Astrocyte of the spinal cord (primary cell): ENCODE results near the gene SUN1.

Experiments
- DNase-seq: peaks from one replicate; pipeline ENCODE4 v3.0.0; 2011; ENCODE audit warnings: low read depth, low spot score
- H3K4me3 ChIP-seq: 2 replicates; pipeline ENCODE4 v1.5.1; 2011; ENCODE audit warnings: low read depth, mild to moderate bottlenecking, low read length, moderate library complexity
- in situ Hi-C: cut with HindIII; loops from 2 replicates; pipeline ENCODE4 v1.10.0; 2017; ENCODE audit warnings: low sequenced_read_pairs
- TF ChIP-seq, protein P1 (sequence below): IDR thresholded peaks from 2 replicates; pipeline ENCODE4 v1.5.1; 2012; ENCODE audit warnings: low read depth, mild to moderate bottlenecking, low read length, inconsistent platforms

Gene SUN1

DNA sequence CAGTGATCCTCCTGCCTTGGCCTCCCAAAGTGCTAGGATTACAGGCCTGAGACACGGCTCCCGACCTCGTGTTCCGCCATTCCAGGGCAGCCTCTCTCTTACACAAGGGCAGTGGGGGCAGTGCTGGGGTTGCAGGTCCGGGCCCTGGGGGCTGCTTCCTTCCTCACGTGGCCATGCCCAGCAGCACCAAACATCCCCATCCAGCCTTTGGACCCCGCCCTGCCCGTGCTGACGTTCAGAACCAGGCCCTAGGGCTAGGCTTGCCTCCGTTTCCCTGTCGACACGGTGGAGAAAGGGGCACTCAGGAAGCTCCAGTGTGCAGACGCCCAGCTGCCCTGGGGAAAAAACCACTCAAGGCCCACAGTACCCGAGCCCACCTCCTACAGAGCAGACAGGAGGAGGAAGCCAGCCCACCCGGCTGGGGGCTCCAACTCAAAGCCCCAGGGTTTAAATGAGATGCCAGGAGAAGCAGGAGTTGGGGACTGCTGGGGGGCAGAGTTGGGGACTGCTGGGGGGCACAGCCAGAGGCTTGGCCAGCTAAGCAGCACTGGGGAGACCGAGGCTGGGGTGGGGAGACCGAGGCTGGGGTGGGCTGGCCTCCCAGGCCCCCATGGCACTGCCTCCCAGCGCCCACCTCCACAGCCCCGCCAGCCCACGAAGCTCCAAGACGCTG lies 86.3 kb downstream of the SUN1 start:
- in situ Hi-C loops, result no loop called here
- TF ChIP-seq, protein P1, sequence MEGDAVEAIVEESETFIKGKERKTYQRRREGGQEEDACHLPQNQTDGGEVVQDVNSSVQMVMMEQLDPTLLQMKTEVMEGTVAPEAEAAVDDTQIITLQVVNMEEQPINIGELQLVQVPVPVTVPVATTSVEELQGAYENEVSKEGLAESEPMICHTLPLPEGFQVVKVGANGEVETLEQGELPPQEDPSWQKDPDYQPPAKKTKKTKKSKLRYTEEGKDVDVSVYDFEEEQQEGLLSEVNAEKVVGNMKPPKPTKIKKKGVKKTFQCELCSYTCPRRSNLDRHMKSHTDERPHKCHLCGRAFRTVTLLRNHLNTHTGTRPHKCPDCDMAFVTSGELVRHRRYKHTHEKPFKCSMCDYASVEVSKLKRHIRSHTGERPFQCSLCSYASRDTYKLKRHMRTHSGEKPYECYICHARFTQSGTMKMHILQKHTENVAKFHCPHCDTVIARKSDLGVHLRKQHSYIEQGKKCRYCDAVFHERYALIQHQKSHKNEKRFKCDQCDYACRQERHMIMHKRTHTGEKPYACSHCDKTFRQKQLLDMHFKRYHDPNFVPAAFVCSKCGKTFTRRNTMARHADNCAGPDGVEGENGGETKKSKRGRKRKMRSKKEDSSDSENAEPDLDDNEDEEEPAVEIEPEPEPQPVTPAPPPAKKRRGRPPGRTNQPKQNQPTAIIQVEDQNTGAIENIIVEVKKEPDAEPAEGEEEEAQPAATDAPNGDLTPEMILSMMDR, result no peak
- no peak overlapping the region for H3K4me3 ChIP-seq
- no peak for DNase-seq

DNA sequence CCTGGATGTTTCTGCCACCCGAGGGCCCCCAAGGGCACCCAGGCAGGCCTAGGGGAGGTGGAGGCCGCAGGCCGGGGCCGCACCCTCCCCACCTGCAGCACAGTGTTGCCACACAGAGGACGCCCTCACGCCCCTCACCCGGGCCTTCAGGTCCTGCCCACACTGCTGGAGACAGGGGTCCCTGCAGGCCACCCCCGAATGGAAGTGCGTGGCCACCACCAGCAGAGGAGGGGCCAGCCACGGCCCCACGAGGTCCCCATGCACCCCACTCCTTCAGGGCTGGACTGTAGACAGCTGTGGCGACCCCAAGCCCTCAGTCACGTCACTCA lies 86.8 kb downstream of the SUN1 start:
- no peak overlapping the region for H3K4me3 ChIP-seq
- no peak for DNase-seq
- TF ChIP-seq, protein P1, result no peak
- in situ Hi-C loops, result no loop called here

DNA sequence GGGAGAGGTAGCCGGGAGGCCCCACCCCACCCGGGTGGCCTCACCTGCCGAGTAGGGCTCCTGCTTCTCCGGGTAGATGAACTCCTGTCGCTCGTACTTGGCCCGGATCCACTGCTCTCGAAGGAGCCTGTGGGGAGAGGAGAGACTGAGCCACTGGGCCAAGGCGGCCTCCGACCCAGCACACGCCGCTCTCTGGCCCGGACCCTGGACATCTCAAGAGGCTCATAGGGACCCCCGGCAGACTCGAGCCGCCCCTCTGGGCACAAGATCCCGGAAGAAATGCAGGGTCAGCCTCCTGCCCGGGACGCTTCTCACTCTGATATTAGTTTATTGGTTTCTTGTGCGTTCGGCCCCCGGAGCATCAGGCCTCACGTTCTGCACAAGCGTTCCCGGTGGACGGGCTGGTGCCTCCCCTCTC lies 87.7 kb downstream of the SUN1 start:
- TF ChIP-seq, protein P1, result no peak
- H3K4me3 ChIP-seq, result no peak overlapping the region
- DNase-seq, result no peak
- in situ Hi-C loops, result no loop called here

DNA sequence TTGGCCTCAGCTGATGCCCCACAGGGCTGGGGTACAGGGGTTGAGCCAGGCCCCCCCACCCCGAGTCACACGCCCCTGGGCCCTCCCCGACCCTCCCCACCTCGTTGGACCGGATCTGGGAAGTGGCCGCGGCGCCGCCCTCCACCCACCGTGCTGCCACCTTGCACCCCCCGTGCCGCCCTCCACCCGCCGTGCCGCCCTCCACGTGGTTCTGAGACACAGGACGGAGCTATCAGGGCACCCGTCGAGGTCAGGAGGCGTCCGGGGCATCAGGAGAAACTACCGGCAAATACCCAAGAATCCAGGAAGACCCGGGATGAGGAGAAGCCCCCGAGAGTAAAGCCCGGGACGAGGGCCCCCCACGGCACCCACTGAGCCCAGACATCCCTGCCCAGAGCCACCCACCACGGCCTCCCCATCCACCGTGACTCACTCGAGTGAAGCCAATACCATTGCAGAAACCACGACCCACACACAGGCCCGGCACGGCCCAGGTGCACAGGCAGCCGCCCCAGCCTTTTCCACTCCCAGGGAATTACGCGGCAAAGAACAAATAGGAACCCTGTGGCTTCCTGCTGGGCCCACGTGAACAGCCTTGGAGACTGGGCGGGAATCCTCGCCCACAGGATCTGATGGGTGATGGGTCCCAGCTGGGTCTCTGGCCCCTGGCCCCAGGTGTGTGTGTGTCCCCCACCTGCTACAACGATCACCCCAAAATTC lies 88.2 kb downstream of the SUN1 start:
- in situ Hi-C loops, result no loop called here
- TF ChIP-seq, protein P1, result no peak
- no peak overlapping the region for H3K4me3 ChIP-seq
- DNase-seq, result no peak

DNA sequence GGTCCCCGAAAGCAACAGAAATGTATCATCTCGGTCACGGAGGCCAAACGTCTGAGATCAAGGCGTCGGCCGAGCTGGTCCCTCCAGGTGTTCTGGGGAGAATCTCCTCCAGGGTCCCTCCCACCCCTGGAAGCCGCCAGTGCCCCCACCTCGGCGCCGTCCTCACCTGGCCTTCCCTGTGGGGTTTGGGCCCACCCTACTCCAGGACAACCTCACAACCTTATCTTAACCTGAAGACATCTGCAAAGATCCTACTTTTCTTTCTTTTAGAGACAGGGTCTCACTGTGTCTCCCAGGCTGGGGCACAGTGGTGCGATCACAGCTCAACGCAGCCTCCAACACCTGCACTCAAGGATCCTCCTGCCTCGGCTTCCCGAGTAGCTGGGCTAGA lies 88.8 kb downstream of the SUN1 start:
- TF ChIP-seq, protein P1, result no peak
- H3K4me3 ChIP-seq, result no peak overlapping the region
- in situ Hi-C loops, result no loop called here
- DNase-seq, result no peak

DNA sequence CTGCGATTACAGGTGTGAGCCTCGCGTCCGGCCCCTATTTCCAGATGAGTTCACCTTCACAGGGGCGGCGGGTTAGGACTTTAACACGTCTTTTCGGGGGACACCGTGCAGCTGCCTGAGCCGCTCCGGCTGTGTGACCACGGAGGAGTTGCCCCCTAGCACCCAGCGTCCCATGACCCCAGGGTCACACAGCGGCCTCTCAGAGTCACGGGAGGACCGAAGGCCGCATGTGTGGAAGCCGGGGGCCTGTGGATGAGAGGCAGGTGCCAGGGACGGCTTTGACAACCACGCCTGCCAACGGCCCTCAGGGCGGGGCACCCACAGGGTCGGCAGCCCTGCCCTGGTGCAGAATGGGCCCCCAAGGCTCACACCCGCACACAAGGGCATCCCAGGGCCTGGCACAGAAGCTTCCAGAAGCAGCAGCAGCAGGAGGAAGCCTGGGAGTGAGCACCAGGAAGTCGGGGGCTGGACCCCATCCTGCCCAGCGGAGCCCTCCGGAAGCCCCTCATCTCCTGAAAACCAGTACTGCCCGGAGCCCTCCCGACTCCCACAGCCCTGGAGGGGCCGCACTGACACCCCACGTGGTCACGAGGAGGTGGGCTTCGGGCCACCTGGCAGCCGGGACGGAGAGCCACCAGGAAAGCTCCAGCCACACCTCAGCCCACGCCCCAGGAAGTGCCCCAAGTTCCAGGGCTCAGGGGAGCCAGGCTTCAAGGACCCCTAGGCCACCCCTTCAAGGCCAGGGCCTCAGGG lies 89.5 kb downstream of the SUN1 start:
- no peak overlapping the region for H3K4me3 ChIP-seq
- no peak for DNase-seq
- TF ChIP-seq, protein P1, result no peak
- in situ Hi-C loops, result no loop called here
